ENCODE data around the gene C6orf163. TPM values are rescaled to one million over a fixed set of nuclear protein-coding genes. Genes with fewer than 3 reads are reported as not detected.

Gene C6orf163
- total and polyA plus RNA-seq, 2 of the 4 experiments (the other 2 are of a cell fraction), result 0.55 to 0.90 TPM

GRCh38 chr6:87395431-87395830 lies 50.8 kb downstream of the C6orf163 start:
- POLR2A ChIA-PET (ENCODE audit: unreplicated experiment), result no interaction called here
- no peak overlapping the region for H4K91ac ChIP-seq (ENCODE audit: insufficient read depth, low read depth, low read length)
- BruUV-seq (replicated peaks), result no TSS peak
- H3K79me1 ChIP-seq (ENCODE audit: low read depth in 1 of 2, low read length in 2 of 2), result no peaks in the 10 kb centered on the region
- H2AK5ac ChIP-seq (ENCODE audit: low read depth, low read length), result no peak overlapping the region
- H3K18ac ChIP-seq (ENCODE audit: low read depth, low read length), result no peak overlapping the region
- H2BK120ac ChIP-seq (ENCODE audit: low read depth, low read length), result no peak overlapping the region
- no CpG with 5 or more reads among the region's 2 CpGs for WGBS, 2 experiments (ENCODE audit: extremely low coverage in 2 of 2, insufficient read length in 1 of 2)
- H3K4me2 ChIP-seq (ENCODE audit: low read depth, low read length), result no peak overlapping the region
- no peak overlapping the region for H4K8ac ChIP-seq (ENCODE audit: low read depth in 2 of 2, low read length in 2 of 2)
- intact Hi-C loops (cut with micrococcal nuclease), result loop anchor here (2.0 to 10.0 kb wide), 3 partner anchors 401 to 1389 kb away; no protein-coding TSS in a partner anchor
- dilution Hi-C loops (cut with HindIII; ENCODE audit: low sequenced_read_pairs, unreplicated experiment), result no loop called here
- no peak overlapping the region for H3K4me3 ChIP-seq (ENCODE audit: insufficient read depth, low read depth, low read length)
- no peak overlapping the region for H2BK15ac ChIP-seq (ENCODE audit: low read depth, low read length)
- ATAC-seq (ENCODE audit: low read depth) (no peak), DNase-seq (no peak)
- H3K9me1 ChIP-seq (ENCODE audit: insufficient read depth, low read length), result no peaks in the 10 kb centered on the region
- no peak for TF ChIP-seq POLR2A (IDR thresholded peaks at IDR 0.05; ENCODE audit: low read depth, low read length)
- TF ChIP-seq MAZ (IDR thresholded peaks at IDR 0.05; ENCODE audit: borderline replicate concordance, low read depth, low read length), result no peak
- no peak for TF ChIP-seq USF2 (IDR thresholded peaks at IDR 0.05; ENCODE audit: low read depth, low read length)
- TF ChIP-seq SMC3 (IDR thresholded peaks at IDR 0.05; ENCODE audit: low read depth, low read length), result no peak
- TF ChIP-seq MAFK (IDR thresholded peaks at IDR 0.05; ENCODE audit: low read depth, low read length), result no peak
- no peak for TF ChIP-seq CEBPB (IDR thresholded peaks at IDR 0.05; ENCODE audit: low read depth, low read length)
- no peak for TF ChIP-seq FOS (IDR thresholded peaks at IDR 0.05; ENCODE audit: low read depth, low read length)
- TF ChIP-seq ELK1 (IDR thresholded peaks at IDR 0.05; ENCODE audit: borderline replicate concordance, low read depth, low read length), result no peak
- TF ChIP-seq RAD21 (IDR thresholded peaks at IDR 0.05; ENCODE audit: low read length), result no peak
- no peak for TF ChIP-seq RFX5 (IDR thresholded peaks at IDR 0.05; ENCODE audit: low read depth, low read length)
- TF ChIP-seq CHD1 (IDR thresholded peaks at IDR 0.05; ENCODE audit: low read depth, low read length), result no peak
- no peak for TF ChIP-seq NFE2L2 (IDR thresholded peaks at IDR 0.05; ENCODE audit: low read depth, low read length)
- H3K4ac ChIP-seq (ENCODE audit: low read depth, low read length), result no peak overlapping the region
- H4K5ac ChIP-seq (ENCODE audit: low read depth, low read length), result no peak overlapping the region
- CTCF ChIA-PET, result no interaction called here
- no peak overlapping the region for H2BK20ac ChIP-seq (ENCODE audit: low read depth, low read length)
- no peak overlapping the region for H3K9ac ChIP-seq (ENCODE audit: low read depth, low read length)
- H3K27ac ChIP-seq (ENCODE audit: insufficient read depth, low read length), result no peak overlapping the region
- no peak overlapping the region for H2AFZ ChIP-seq (replicated peaks; ENCODE audit: low read length, poor library complexity)
- H3K4me1 ChIP-seq (ENCODE audit: control insufficient read depth, insufficient read depth, low read length), result no peaks in the 10 kb centered on the region
- in situ Hi-C loops (cut with MboI; ENCODE audit: low sequenced_read_pairs), result no loop called here
- H2AK9ac ChIP-seq (replicated peaks; ENCODE audit: low read depth, low read length, poor library complexity), result no peak overlapping the region
- no peaks in the 10 kb centered on the region for H3K9me3 ChIP-seq (ENCODE audit: control insufficient read depth, insufficient read depth, low read length)
- no peak overlapping the region for H2BK5ac ChIP-seq (ENCODE audit: low read depth, low read length, poor library complexity, severe bottlenecking)
- H3K27me3 ChIP-seq (ENCODE audit: control insufficient read depth, insufficient read depth, low read length), result no peaks in the 10 kb centered on the region
- no peak overlapping the region for H3K14ac ChIP-seq (replicated peaks; ENCODE audit: low read depth, low read length)
- H3K36me3 ChIP-seq (ENCODE audit: control insufficient read depth, insufficient read depth, low read length), result no peaks in the 10 kb centered on the region
- no peak overlapping the region for H3K56ac ChIP-seq (ENCODE audit: extremely low read depth, insufficient read depth, low read length)
- no peaks in the 10 kb centered on the region for H4K20me1 ChIP-seq (ENCODE audit: insufficient read depth, low read length)
- no peak overlapping the region for H3K23ac ChIP-seq (ENCODE audit: low read depth, low read length)

Measured in IMR-90 (cell line).